ENCODE measurements around the gene FOXP1.

- TF ChIP-seq TAF1 (IDR thresholded peaks at IDR 0.05; ENCODE audit: borderline replicate concordance, low read depth, low read length) (no peak), POLR2A (IDR thresholded peaks at IDR 0.05; ENCODE audit: low read depth, low read length) (no peak)
Measured at GRCh38 chr3:71050538-71051258, 532.8 kb downstream of the FOXP1 start.

All from GM12892 (cell line).